Small intestine (tissue), 7 donors: ENCODE data around the gene KIAA1217. TPM values are rescaled to one million over a fixed set of nuclear protein-coding genes. Genes with fewer than 3 reads are reported as not detected.
"Not testable (repeated sequence)": the region's sequence is repeated elsewhere in the genome, so short reads cannot be mapped to it uniquely, and the experiment has no call there.

Experiments
- DNase-seq, 2 donors: peaks; one replicate each; pipeline versions ENCODE4 v3.0.0 to v3.0.0-alpha.2; 2013
- FAIRE-seq: peaks from 2 replicates; lab custom pipeline; 2012; peaks lifted over from hg19 to GRCh38; lab: Jason Lieb, UNC
- H3K27ac ChIP-seq, 3 donors: one replicate each; pipeline ENCODE4 v1.5.1; 2013; ENCODE audit warnings: low read length in 2 of 3, mild to moderate bottlenecking in 2 of 3, control low read depth in 1 of 3, inconsistent platforms in 1 of 3, low read depth in 1 of 3, moderate library complexity in 1 of 3
- H3K27me3 ChIP-seq, 3 donors: one replicate each; pipeline ENCODE4 v1.6.1; 2013; ENCODE audit warnings: low read length in 3 of 3, inconsistent platforms in 1 of 3; ENCODE audit not compliant: control insufficient read depth in 3 of 3, insufficient read depth in 3 of 3
- H3K36me3 ChIP-seq, 3 donors: one replicate each; pipeline ENCODE4 v1.6.1; 2013; ENCODE audit warnings: low read length in 3 of 3, inconsistent platforms in 1 of 3, low read depth in 1 of 3, mild to moderate bottlenecking in 1 of 3, moderate library complexity in 1 of 3; ENCODE audit not compliant: control insufficient read depth in 3 of 3, insufficient read depth in 2 of 3
- H3K4me1 ChIP-seq, 3 donors: one replicate each; pipeline ENCODE4 v1.6.1; 2013; ENCODE audit warnings: low read length in 2 of 3, inconsistent platforms in 1 of 3, low read depth in 1 of 3, mild to moderate bottlenecking in 1 of 3, moderate library complexity in 1 of 3; ENCODE audit not compliant: control insufficient read depth in 3 of 3, insufficient read depth in 2 of 3
- H3K4me3 ChIP-seq, 3 donors: one replicate each; pipeline ENCODE4 v1.5.1; 2013; ENCODE audit warnings: low read length in 3 of 3, control low read depth in 1 of 3, inconsistent platforms in 1 of 3, low read depth in 1 of 3, mild to moderate bottlenecking in 1 of 3, moderate library complexity in 1 of 3
- H3K9me3 ChIP-seq, 2 donors: one replicate each; pipeline ENCODE4 v1.6.1; 2013; ENCODE audit warnings: low read depth in 1 of 2, low read length in 1 of 2; ENCODE audit not compliant: control insufficient read depth in 2 of 2, insufficient read depth in 1 of 2
- WGBS, 3 donors: extraction: QIAGEN DNeasy Blood & Tissue Kit; methylation state at CpG; one replicate each; pipeline ENCODE4 v1.1.7; 2013; 5-methylcytosine and 5-hydroxymethylcytosine counted together
- polyA plus RNA-seq, 4 donors: library from polyadenylated mRNA; stranded (reverse) in 3 of 4; unstranded in 1 of 4; fragments of 200-250 nt in 3 of 4; fragments of 120-200 nt in 1 of 4; gene quantifications; one replicate each; pipeline versions ENCODE4 v1.2.1 to v1.2.3, GENCODE V29; 2013
- donor health status: healthy with polysubstance abuse.
- donor health status: control.
- donor health status: control.
- donor health status: Bipolar disorder and iron deficiency.
- donor health status: healthy.

Gene KIAA1217
- polyA plus RNA-seq, 4 donors = 9.0 to 55.1 (median 11.0) TPM

- FAIRE-seq = no peak
- Histone ChIP-seq H3K4me3 (no peak overlapping the region), H3K4me1 (no peaks in the 10 kb centered on the region), H3K9me3 (no peaks in the 10 kb centered on the region), H3K27me3 (no peaks in the 10 kb centered on the region), H3K36me3 (peaks cover 0 to 19% (median 0%) of the 10 kb centered on the region in 3 donors), H3K27ac (no peak overlapping the region)
- WGBS, 3 donors = 90 to 91% (median 90%) methylated on average over 13 of the region's 13 CpGs
- DNase-seq = no peak
These were observed 232.2 kb downstream of the KIAA1217 start for GRCh38 chr10:24440817-24441797.

DNA sequence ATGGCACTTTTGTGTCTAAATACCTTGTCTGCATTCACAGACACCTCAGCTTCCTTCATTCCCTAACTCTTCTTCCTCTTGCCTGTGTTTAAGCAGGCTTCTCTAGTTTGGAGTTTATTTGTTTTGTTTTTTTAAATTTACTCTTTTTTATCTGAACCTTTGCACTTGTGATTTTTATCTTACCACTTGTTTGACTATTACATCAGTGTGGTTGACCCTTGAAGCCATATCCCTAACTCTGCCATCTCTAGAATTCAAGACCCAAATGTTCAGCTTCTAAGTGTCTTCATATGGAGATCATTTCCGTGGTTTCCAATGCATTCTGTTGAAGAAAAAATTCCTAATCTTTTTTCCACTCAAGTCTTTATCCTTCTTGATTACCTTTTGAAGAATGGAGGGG is 233.3 kb downstream of the KIAA1217 start:
- Histone ChIP-seq H3K27ac (no peak overlapping the region), H3K27me3 (no peaks in the 10 kb centered on the region), H3K4me1 (no peaks in the 10 kb centered on the region), H3K9me3 (no peaks in the 10 kb centered on the region), H3K4me3 (no peak overlapping the region), H3K36me3 (peaks cover 0 to 19% (median 0%) of the 10 kb centered on the region in 3 donors)
- 77 to 85% (median 82%) methylated on average over 1 of the region's 1 CpG for WGBS, 3 donors
- DNase-seq = no peak
- no peak for FAIRE-seq

DNA sequence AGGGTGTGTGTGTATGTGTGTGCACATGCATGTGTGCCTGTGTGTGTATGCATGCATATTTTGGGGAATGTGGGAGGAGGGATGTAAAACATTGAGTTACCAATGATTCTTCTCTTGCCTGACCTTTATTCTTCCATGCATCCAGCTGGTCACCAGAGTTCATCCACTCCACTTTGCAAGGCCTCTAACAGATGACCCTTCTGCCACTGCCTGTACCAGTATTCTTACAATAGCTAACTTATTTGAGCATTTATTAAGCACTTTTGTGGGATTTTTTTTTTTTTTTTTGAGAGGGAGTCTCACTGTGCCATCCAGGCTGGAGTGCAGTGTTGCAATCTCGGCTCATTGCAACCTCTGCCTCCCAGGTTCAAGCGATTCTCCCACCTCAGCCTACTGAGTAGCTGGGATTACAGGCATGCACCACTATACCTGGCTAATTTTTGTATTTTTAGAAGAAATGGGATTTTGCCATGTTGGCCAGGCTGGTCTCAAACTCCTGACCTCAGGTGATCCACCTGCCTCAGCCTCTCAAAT is 233.8 kb downstream of the KIAA1217 start:
- H3K36me3 ChIP-seq = peaks cover 0 to 17% (median 0%) of the 10 kb centered on the region in 3 donors
- H3K4me1 ChIP-seq, H3K27me3 ChIP-seq, FAIRE-seq, H3K27ac ChIP-seq, H3K9me3 ChIP-seq, DNase-seq, H3K4me3 ChIP-seq: not testable (repeated sequence)
- WGBS, 3 donors = 93 to 97% (median 94%) methylated on average over 2 of the region's 2 CpGs

GRCh38 chr10:24444337-24444736 is 235.4 kb downstream of the KIAA1217 start:
- H3K27me3 ChIP-seq = no peaks in the 10 kb centered on the region
- no peaks in the 10 kb centered on the region for H3K4me1 ChIP-seq
- 82 to 93% (median 87%) methylated on average over 4 of the region's 4 CpGs for WGBS, 3 donors
- no peak overlapping the region for H3K4me3 ChIP-seq
- DNase-seq (no peak), FAIRE-seq (no peak)
- H3K9me3 ChIP-seq = no peaks in the 10 kb centered on the region
- peaks cover 0 to 20% (median 0%) of the 10 kb centered on the region in 3 donors for H3K36me3 ChIP-seq
- H3K27ac ChIP-seq = no peak overlapping the region

- H3K9me3 ChIP-seq, DNase-seq, FAIRE-seq, H3K4me1 ChIP-seq, H3K27me3 ChIP-seq, H3K4me3 ChIP-seq, H3K27ac ChIP-seq: not testable (repeated sequence)
- 92 to 95% (median 94%) methylated on average over 2 of the region's 2 CpGs for WGBS, 3 donors
- H3K36me3 ChIP-seq = peaks cover 0 to 14% (median 0%) of the 10 kb centered on the region in 3 donors
These were observed 237.0 kb downstream of the KIAA1217 start for GRCh38 chr10:24445958-24446357.

- no peaks in the 10 kb centered on the region for H3K4me1 ChIP-seq
- 82 to 98% (median 88%) methylated on average over 6 of the region's 6 CpGs for WGBS, 3 donors
- no peak for FAIRE-seq
These were observed 237.8 kb downstream of the KIAA1217 start for GRCh38 chr10:24446739-24447138.

GRCh38 chr10:24448351-24448999 is 239.5 kb downstream of the KIAA1217 start:
- Histone ChIP-seq H3K9me3 (no peaks in the 10 kb centered on the region), H3K4me3 (no peak overlapping the region), H3K4me1 (no peaks in the 10 kb centered on the region), H3K27me3 (no peaks in the 10 kb centered on the region), H3K36me3 (peaks cover 0 to 18% (median 0%) of the 10 kb centered on the region in 3 donors), H3K27ac (peak overlapping the region in 1 of 3 donors; percentile 63)
- FAIRE-seq = no peak
- no peak for DNase-seq
- 75 to 80% (median 77%) methylated on average over 3 of the region's 3 CpGs for WGBS, 3 donors

More at GRCh38 chr10:24446739-24447138, 237.8 kb downstream of the KIAA1217 start:
- H3K27ac ChIP-seq = no peak overlapping the region
- H3K4me3 ChIP-seq = no peak overlapping the region
- peaks cover 0 to 16% (median 0%) of the 10 kb centered on the region in 3 donors for H3K36me3 ChIP-seq
- H3K9me3 ChIP-seq = no peaks in the 10 kb centered on the region
- H3K27me3 ChIP-seq = no peaks in the 10 kb centered on the region
- no peak for DNase-seq

- Histone ChIP-seq H3K4me1 (no peaks in the 10 kb centered on the region), H3K9me3 (no peaks in the 10 kb centered on the region), H3K36me3 (peaks cover 0 to 14% (median 0%) of the 10 kb centered on the region in 3 donors), H3K27ac (no peak overlapping the region), H3K27me3 (no peaks in the 10 kb centered on the region), H3K4me3 (no peak overlapping the region)
- DNase-seq (no peak), FAIRE-seq (no peak)
- 26 to 62% (median 60%) methylated on average over 5 of the region's 5 CpGs for WGBS, 3 donors
These were observed 240.4 kb downstream of the KIAA1217 start for GRCh38 chr10:24449321-24449740.
